ENCODE measurements around the gene RIN3. TPM values are rescaled to one million over a fixed set of nuclear protein-coding genes. Genes with fewer than 3 reads are reported as not detected.

Gene RIN3
- total RNA-seq, 1 donor from 2014 or later = 28.0 TPM

DNA sequence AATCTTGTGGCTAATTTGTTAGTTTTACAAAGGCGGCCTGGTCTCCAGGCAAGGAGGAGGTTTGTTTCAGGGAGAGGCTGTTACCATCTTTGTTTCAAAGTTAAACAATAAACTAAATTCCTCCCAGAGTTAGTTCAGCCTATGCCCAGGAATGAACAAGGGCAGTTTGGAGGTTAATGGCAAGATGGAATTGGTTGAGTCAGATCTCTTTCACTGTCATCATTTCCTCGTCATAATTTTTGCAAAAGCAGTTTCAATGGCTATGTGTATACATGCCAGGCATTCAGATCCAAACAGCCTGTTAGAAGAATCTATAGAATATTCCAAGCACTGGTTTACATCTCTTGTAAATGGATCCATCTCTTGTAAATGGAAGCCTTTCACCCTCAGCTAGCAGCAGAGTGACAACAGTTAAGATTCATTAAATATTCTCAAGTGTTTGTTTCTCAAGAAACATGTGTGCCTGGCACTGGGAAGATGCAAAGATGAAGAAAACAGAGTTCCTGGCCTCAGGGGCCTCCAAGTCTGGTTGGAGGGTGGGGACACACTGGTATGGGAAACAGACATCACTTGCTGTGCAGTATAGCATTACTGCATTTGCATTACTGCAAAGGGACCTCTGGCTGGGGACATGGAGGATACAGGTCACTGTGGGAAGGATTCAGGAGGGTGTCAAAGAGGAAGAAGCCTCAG, 65.8 kb downstream of the RIN3 start:
- Histone ChIP-seq H3K79me2 (ENCODE audit: insufficient read depth, low read length) (no peaks in the 10 kb centered on the region), H3K9me3 (ENCODE audit: insufficient read depth, low read depth, low read length) (no peaks in the 10 kb centered on the region), H2AFZ (ENCODE audit: low read depth, low read length) (no peak overlapping the region), H3K4me3 (ENCODE audit: insufficient read depth, low read depth, low read length) (no peak overlapping the region), H3K27ac (ENCODE audit: low read depth, low read length) (no peak overlapping the region), H3K4me1 (ENCODE audit: insufficient read depth, low read length) (no peaks in the 10 kb centered on the region), H3K4me2 (ENCODE audit: low read length) (no peak overlapping the region), H3K27me3 (ENCODE audit: insufficient read depth, low read length) (no peaks in the 10 kb centered on the region), H3K36me3 (ENCODE audit: insufficient read depth, low read length) (no peaks in the 10 kb centered on the region), H4K20me1 (ENCODE audit: insufficient read depth, low read length) (peaks cover 3% of the 10 kb centered on the region), H3K9ac (ENCODE audit: low read length) (no peak overlapping the region)
- peaks cover 2% of the 10 kb centered on the region for H3K9me3 Mint-ChIP-seq (ENCODE audit: unreplicated experiment)
- no peaks in the 10 kb centered on the region for H3K27me3 Mint-ChIP-seq (ENCODE audit: low read depth, unreplicated experiment)
- DNase-seq (ENCODE audit: low read depth) = no peak
- no peak overlapping the region for H3K27ac Mint-ChIP-seq (ENCODE audit: unreplicated experiment)
- FAIRE-seq = no peak
- peaks cover 2% of the 10 kb centered on the region for H3K4me1 Mint-ChIP-seq (ENCODE audit: low read depth, unreplicated experiment)
- TF ChIP-seq EZH2 (IDR thresholded peaks at IDR 0.05; ENCODE audit: insufficient read depth, low read length) = no peak
- TF ChIP-seq, protein P1, sequence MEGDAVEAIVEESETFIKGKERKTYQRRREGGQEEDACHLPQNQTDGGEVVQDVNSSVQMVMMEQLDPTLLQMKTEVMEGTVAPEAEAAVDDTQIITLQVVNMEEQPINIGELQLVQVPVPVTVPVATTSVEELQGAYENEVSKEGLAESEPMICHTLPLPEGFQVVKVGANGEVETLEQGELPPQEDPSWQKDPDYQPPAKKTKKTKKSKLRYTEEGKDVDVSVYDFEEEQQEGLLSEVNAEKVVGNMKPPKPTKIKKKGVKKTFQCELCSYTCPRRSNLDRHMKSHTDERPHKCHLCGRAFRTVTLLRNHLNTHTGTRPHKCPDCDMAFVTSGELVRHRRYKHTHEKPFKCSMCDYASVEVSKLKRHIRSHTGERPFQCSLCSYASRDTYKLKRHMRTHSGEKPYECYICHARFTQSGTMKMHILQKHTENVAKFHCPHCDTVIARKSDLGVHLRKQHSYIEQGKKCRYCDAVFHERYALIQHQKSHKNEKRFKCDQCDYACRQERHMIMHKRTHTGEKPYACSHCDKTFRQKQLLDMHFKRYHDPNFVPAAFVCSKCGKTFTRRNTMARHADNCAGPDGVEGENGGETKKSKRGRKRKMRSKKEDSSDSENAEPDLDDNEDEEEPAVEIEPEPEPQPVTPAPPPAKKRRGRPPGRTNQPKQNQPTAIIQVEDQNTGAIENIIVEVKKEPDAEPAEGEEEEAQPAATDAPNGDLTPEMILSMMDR (IDR thresholded peaks at IDR 0.05; ENCODE audit: insufficient read depth, low read depth, low read length) = no peak
- H3K4me3 Mint-ChIP-seq (ENCODE audit: unreplicated experiment) = no peak overlapping the region
- peaks cover 60% of the 10 kb centered on the region for H3K36me3 Mint-ChIP-seq (ENCODE audit: low read depth, unreplicated experiment)

DNA sequence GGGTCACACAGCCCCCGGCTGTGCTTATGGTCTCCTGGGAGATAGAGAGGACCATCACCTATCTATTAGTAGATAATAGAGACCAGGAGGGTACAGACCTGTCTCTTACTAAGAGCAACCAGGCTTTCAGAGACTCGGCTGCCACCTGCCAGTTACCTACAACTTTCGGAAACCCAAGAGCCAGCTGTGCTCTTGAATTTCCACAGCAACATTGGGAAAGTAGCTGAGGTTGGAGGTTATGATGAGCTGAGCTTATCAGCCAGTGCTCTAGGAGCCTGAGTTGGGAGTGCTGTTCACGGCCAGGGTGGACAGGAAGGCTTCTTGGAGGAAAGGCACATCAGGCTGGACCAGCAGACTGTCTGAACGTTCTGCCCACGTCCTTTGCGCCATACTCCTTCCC, 67.6 kb downstream of the RIN3 start:
- H2AFZ ChIP-seq (ENCODE audit: low read depth, low read length) = no peak overlapping the region
- peaks cover 13% of the 10 kb centered on the region for H3K4me1 Mint-ChIP-seq (ENCODE audit: low read depth, unreplicated experiment)

More for the DNA sequence above, 67.6 kb downstream of the RIN3 start:
- Histone ChIP-seq H3K4me3 (ENCODE audit: insufficient read depth, low read depth, low read length) (no peak overlapping the region), H3K27me3 (ENCODE audit: insufficient read depth, low read length) (no peaks in the 10 kb centered on the region), H3K27ac (ENCODE audit: low read depth, low read length) (no peak overlapping the region), H3K9me3 (ENCODE audit: insufficient read depth, low read depth, low read length) (no peaks in the 10 kb centered on the region), H3K4me1 (ENCODE audit: insufficient read depth, low read length) (peaks cover 10% of the 10 kb centered on the region), H3K36me3 (ENCODE audit: insufficient read depth, low read length) (no peaks in the 10 kb centered on the region), H3K9ac (ENCODE audit: low read length) (no peak overlapping the region), H3K4me2 (ENCODE audit: low read length) (no peak overlapping the region), H4K20me1 (ENCODE audit: insufficient read depth, low read length) (peaks cover 14% of the 10 kb centered on the region), H3K79me2 (ENCODE audit: insufficient read depth, low read length) (no peaks in the 10 kb centered on the region)
- H3K27ac Mint-ChIP-seq (ENCODE audit: unreplicated experiment) = no peak overlapping the region
- H3K27me3 Mint-ChIP-seq (ENCODE audit: low read depth, unreplicated experiment) = no peaks in the 10 kb centered on the region
- H3K36me3 Mint-ChIP-seq (ENCODE audit: low read depth, unreplicated experiment) = peaks cover 63% of the 10 kb centered on the region
- no peak for TF ChIP-seq EZH2 (IDR thresholded peaks at IDR 0.05; ENCODE audit: insufficient read depth, low read length)
- TF ChIP-seq, protein P1 (IDR thresholded peaks at IDR 0.05; ENCODE audit: insufficient read depth, low read depth, low read length) = no peak
- H3K9me3 Mint-ChIP-seq (ENCODE audit: unreplicated experiment) = peaks cover 4% of the 10 kb centered on the region
- H3K4me3 Mint-ChIP-seq (ENCODE audit: unreplicated experiment) = no peak overlapping the region
- FAIRE-seq = no peak
- no peak for DNase-seq (ENCODE audit: low read depth)

Measured in astrocyte (in vitro differentiated cells and primary cell).